ENCODE results near the gene ABCB9. TPM values are rescaled to one million over a fixed set of nuclear protein-coding genes. Genes with fewer than 3 reads are reported as not detected.

Gene ABCB9
- total RNA-seq, 4 donors from 2014 or later: 1.7 to 6.2 (median 4.2) TPM

DNA sequence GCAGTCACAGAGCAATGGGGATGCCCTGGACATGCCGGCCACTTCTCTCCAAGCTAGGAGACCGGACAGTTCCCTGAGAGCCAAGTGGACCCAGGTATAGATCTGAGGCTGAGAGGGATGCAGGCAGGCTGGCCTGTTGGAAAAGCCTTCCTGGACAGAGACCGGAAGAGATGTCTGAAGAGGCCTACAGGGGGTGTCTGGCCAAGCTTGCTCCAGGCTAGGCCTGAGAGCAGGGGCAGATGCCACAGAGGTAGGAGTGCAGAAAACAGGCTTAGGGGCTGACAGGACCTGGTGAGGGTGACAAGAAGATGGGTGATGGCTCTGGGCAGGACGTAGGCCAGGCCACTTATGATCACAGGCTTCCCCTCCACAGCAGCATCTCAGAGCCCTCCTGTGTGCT, 44.4 kb upstream of the ABCB9 start:
- 87% methylated on average over 4 of the region's 4 CpGs for WGBS
- Histone ChIP-seq H3K9me3 (no peaks in the 10 kb centered on the region), H3K27ac (replicated peaks in 1 of 4) (no peak overlapping the region), H3K27me3 (no peaks in the 10 kb centered on the region), H3K4me1 (peaks cover 0 to 3% (median 0%) of the 10 kb centered on the region in 4 donors), H3K4me3 (no peak overlapping the region), H3K36me3 (peaks cover 0 to 76% (median 71%) of the 10 kb centered on the region in 4 donors)
- TF ChIP-seq POLR2A (IDR thresholded peaks at IDR 0.05; ENCODE audit: low read depth) (no peak), POLR2AphosphoS5 (IDR thresholded peaks at IDR 0.05) (no peak), EP300 (IDR thresholded peaks at IDR 0.05) (no peak)
- TF ChIP-seq, protein P1, sequence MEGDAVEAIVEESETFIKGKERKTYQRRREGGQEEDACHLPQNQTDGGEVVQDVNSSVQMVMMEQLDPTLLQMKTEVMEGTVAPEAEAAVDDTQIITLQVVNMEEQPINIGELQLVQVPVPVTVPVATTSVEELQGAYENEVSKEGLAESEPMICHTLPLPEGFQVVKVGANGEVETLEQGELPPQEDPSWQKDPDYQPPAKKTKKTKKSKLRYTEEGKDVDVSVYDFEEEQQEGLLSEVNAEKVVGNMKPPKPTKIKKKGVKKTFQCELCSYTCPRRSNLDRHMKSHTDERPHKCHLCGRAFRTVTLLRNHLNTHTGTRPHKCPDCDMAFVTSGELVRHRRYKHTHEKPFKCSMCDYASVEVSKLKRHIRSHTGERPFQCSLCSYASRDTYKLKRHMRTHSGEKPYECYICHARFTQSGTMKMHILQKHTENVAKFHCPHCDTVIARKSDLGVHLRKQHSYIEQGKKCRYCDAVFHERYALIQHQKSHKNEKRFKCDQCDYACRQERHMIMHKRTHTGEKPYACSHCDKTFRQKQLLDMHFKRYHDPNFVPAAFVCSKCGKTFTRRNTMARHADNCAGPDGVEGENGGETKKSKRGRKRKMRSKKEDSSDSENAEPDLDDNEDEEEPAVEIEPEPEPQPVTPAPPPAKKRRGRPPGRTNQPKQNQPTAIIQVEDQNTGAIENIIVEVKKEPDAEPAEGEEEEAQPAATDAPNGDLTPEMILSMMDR (IDR thresholded peaks at IDR 0.05): no peak
- intact Hi-C loops (cut with DNase I): no loop called here
- no peak for DNase-seq (ENCODE audit: extremely low spot score)

DNA sequence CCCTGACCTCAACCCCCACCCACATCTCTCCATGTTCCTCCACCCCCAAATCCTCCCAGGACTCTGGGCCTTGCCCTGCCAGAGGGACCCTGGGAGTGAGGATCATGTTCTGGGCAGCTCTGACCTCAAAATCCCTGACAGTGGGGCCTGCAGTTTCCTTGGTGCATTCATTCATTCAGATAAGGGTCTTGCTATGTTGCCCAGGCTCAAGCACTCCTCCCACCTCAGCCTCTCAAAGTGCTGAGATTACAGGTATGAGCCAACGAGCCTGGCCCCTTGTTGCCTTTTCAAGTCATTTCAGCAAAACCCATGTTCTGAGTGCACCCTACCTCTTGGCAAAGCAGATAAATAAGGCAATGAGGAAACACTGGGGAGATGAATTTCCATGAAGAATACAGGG, 43.8 kb upstream of the ABCB9 start:
- WGBS: 100% methylated on average over 1 of the region's 1 CpG
- Histone ChIP-seq H3K9me3 (no peaks in the 10 kb centered on the region), H3K4me3 (no peak overlapping the region), H3K4me1 (peaks cover 0 to 3% (median 0%) of the 10 kb centered on the region in 4 donors), H3K27ac (replicated peaks in 1 of 4) (no peak overlapping the region), H3K36me3 (peaks cover under 1 to 82% (median 76%) of the 10 kb centered on the region in 4 donors), H3K27me3 (no peaks in the 10 kb centered on the region)
- no peak for DNase-seq (ENCODE audit: extremely low spot score)
- intact Hi-C loops (cut with DNase I): no loop called here
- TF ChIP-seq POLR2A (IDR thresholded peaks at IDR 0.05; ENCODE audit: low read depth) (no peak), POLR2AphosphoS5 (IDR thresholded peaks at IDR 0.05) (no peak), EP300 (IDR thresholded peaks at IDR 0.05) (no peak)
- TF ChIP-seq, protein P1 (IDR thresholded peaks at IDR 0.05): no peak

DNA sequence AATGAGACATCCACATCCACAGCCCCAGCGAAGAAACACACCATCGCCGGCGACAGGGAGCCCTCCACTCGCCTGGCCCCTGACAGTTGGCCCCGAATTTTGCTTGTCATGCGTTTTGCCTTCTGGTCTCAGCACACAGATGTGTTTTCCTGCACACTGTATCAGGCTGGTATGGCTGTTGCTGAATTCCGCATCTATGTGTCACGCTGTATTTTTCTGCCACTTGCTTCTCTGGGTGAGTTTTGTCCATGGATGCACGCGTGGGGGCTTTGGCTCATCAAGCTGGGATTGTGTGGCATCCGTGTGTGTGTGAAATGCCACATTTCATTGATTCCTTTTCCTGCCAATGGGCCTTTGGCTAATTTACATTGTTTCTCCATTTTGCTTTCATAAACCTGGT, 40.7 kb upstream of the ABCB9 start:
- intact Hi-C loops (cut with DNase I): no loop called here
- Histone ChIP-seq H3K4me1 (no peaks in the 10 kb centered on the region), H3K27ac (replicated peaks in 1 of 4) (no peak overlapping the region), H3K9me3 (no peaks in the 10 kb centered on the region), H3K4me3 (no peak overlapping the region), H3K36me3 (peaks cover 6 to 81% (median 79%) of the 10 kb centered on the region in 4 donors), H3K27me3 (no peaks in the 10 kb centered on the region)
- WGBS: 80% methylated on average over 12 of the region's 12 CpGs
- TF ChIP-seq POLR2AphosphoS5 (IDR thresholded peaks at IDR 0.05) (no peak), EP300 (IDR thresholded peaks at IDR 0.05) (no peak), POLR2A (IDR thresholded peaks at IDR 0.05; ENCODE audit: low read depth) (no peak)
- TF ChIP-seq, protein P1 (IDR thresholded peaks at IDR 0.05): no peak
- no peak for DNase-seq (ENCODE audit: extremely low spot score)

DNA sequence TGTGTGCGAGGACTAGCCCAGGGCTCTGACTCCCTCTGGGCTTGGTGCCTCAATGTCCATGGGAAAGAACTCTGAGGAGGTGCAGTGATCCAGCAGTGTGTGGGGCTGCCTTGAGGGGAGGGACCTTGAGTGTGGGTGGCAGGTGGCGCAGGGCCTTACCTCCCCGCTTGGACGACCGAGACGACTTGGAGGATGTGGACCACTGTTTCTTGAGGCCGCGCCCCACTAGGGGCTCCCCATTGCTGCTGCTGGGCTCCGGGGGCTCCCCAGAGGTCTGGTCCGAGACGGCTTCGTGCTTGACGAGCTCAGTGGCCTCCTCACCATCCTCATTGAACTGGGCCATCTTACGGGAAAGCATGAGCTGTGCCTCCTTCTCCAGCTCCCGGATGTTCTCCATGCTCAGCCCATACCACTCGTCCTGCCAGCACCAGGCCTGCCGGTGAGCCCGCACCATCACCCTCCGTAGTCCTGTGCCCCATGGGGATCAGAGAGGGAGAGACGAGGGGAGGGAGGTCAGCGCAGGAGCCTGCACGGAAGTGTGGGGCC, 38.9 kb upstream of the ABCB9 start:
- intact Hi-C loops (cut with DNase I): no loop called here
- 88% methylated on average over 10 of the region's 22 CpGs for WGBS
- peaks cover 13 to 80% (median 75%) of the 10 kb centered on the region in 4 donors for H3K36me3 ChIP-seq
- no peak overlapping the region for H3K27ac ChIP-seq (replicated peaks in 1 of 4)
- H3K4me3 ChIP-seq: no peak overlapping the region
- no peaks in the 10 kb centered on the region for H3K4me1 ChIP-seq
- H3K9me3 ChIP-seq: no peaks in the 10 kb centered on the region
- no peaks in the 10 kb centered on the region for H3K27me3 ChIP-seq
- DNase-seq (ENCODE audit: extremely low spot score): no peak
- TF ChIP-seq POLR2A (IDR thresholded peaks at IDR 0.05; ENCODE audit: low read depth): no peak
- TF ChIP-seq POLR2AphosphoS5 (IDR thresholded peaks at IDR 0.05): no peak
- TF ChIP-seq EP300 (IDR thresholded peaks at IDR 0.05): no peak
- TF ChIP-seq, protein P1 (IDR thresholded peaks at IDR 0.05): no peak

DNA sequence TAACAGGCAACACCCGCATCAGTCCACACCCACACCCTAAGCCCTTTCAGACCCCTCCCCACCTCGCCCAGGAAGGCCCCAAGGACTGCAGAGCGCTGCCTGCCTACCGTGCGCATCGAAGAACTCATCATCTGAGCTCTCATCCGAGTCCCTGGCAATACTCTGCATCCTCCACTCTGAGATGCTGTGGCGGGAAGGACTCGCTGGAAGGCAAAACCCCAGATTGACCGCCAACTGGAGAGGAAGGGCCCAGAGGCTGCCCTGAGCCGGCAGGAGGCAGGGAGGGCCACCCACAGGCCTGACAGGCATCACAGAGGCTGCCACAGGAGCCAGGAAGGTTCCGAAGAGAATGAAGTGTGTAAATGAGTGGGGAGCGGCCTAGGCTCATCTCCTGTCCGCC, 38.0 kb upstream of the ABCB9 start:
- DNase-seq (ENCODE audit: extremely low spot score): no peak
- 89% methylated on average over 13 of the region's 14 CpGs for WGBS
- H3K4me3 ChIP-seq: no peak overlapping the region
- peaks cover 16 to 80% (median 75%) of the 10 kb centered on the region in 4 donors for H3K36me3 ChIP-seq
- no peaks in the 10 kb centered on the region for H3K9me3 ChIP-seq
- TF ChIP-seq POLR2A (IDR thresholded peaks at IDR 0.05; ENCODE audit: low read depth): no peak
- TF ChIP-seq, protein P1 (IDR thresholded peaks at IDR 0.05): no peak
- no peaks in the 10 kb centered on the region for H3K4me1 ChIP-seq
- no peak overlapping the region for H3K27ac ChIP-seq (replicated peaks in 1 of 4)
- no peaks in the 10 kb centered on the region for H3K27me3 ChIP-seq
- intact Hi-C loops (cut with DNase I): no loop called here

Measured in esophagus muscularis mucosa (tissue), 4 donors.